ENCODE results near the gene ARHGAP42. TPM values are rescaled to one million over a fixed set of nuclear protein-coding genes. Genes with fewer than 3 reads are reported as not detected.

ARHGAP42 gene
- polyA plus RNA-seq, 3 donors: 0.13 TPM; not detected in 2

DNA sequence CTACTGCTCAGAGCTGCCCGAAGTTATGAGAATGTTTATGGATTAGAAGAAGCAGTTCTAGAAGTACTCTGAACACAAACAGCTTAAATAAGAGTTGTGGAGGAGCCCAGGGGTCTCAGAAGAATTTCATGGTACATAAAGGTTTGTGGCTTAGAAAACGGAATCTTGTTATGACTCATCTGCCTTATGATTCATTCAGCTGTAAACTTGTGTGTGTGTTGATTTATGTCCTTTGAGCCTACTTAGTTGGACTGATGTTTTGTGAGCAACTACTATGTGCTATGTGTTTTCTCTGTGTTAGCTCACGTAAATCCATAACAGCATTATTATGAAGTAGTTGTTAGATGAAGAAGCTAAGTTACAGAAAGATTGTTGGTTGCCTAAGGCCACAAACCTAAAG lies 238.8 kb downstream of the ARHGAP42 start:
- no peak overlapping the region for H3K9ac ChIP-seq (ENCODE audit: insufficient read depth, low read length, poor library complexity, severe bottlenecking)
- H3K27ac Mint-ChIP-seq: no peak overlapping the region
- no peak overlapping the region for H3K4me3 Mint-ChIP-seq

DNA sequence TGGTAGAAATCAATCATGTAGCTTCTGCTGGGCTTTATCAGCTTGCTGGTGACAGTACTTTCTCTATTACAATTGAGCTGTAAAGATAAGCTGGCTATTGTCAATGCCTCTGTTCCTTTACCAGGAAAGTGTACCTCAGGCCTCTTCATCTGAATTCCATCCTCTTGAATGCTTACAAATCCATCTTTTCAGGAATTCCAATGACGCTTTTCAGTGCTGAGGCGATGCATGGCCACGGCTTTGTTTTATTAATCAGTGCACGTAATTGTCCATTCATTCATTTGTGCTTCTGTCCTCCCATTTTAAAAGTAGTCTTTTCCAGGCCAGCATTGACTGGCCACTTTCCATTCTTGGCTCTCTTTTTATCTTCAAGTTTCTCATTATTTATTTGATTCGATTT lies 240.5 kb downstream of the ARHGAP42 start:
- WGBS (ENCODE audit: insufficient coverage): 100% methylated on average over 1 of the region's 5 CpGs
- no peak overlapping the region for H3K27ac ChIP-seq (ENCODE audit: low read depth in 1 of 2, low read length in 2 of 2)
- Mint-ChIP-seq H3K4me1 (no peaks in the 10 kb centered on the region), H3K9me3 (no peaks in the 10 kb centered on the region), H3K4me3 (no peak overlapping the region), H3K27me3 (ENCODE audit: low read depth in 3 of 3) (peaks cover 0 to 2% (median 0%) of the 10 kb centered on the region in 3 donors), H3K36me3 (no peaks in the 10 kb centered on the region), H3K27ac (no peak overlapping the region)
- no peaks in the 10 kb centered on the region for H3K27me3 ChIP-seq (ENCODE audit: control insufficient read depth in 2 of 2, insufficient read depth in 2 of 2, low read length in 2 of 2)
- TF ChIP-seq, protein P1, sequence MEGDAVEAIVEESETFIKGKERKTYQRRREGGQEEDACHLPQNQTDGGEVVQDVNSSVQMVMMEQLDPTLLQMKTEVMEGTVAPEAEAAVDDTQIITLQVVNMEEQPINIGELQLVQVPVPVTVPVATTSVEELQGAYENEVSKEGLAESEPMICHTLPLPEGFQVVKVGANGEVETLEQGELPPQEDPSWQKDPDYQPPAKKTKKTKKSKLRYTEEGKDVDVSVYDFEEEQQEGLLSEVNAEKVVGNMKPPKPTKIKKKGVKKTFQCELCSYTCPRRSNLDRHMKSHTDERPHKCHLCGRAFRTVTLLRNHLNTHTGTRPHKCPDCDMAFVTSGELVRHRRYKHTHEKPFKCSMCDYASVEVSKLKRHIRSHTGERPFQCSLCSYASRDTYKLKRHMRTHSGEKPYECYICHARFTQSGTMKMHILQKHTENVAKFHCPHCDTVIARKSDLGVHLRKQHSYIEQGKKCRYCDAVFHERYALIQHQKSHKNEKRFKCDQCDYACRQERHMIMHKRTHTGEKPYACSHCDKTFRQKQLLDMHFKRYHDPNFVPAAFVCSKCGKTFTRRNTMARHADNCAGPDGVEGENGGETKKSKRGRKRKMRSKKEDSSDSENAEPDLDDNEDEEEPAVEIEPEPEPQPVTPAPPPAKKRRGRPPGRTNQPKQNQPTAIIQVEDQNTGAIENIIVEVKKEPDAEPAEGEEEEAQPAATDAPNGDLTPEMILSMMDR (IDR thresholded peaks at IDR 0.05): no peak
- intact Hi-C loops (cut with micrococcal nuclease): no loop called here
- H3K9ac ChIP-seq (ENCODE audit: insufficient read depth, low read length, poor library complexity, severe bottlenecking): no peak overlapping the region
- H3K4me3 ChIP-seq (replicated peaks in 1 of 3; ENCODE audit: low read depth in 2 of 3, low read length in 3 of 3): no peak overlapping the region
- no peak for DNase-seq
- H3K4me1 ChIP-seq (ENCODE audit: control insufficient read depth in 1 of 2, insufficient read depth in 2 of 2, low read length in 2 of 2): no peaks in the 10 kb centered on the region
- no peaks in the 10 kb centered on the region for H3K36me3 ChIP-seq (replicated peaks in 1 of 2; ENCODE audit: control insufficient read depth in 1 of 2, insufficient read depth in 2 of 2, low read length in 2 of 2)
- H4K20me1 ChIP-seq (ENCODE audit: insufficient read depth, low read length): no peaks in the 10 kb centered on the region
- H3K79me2 ChIP-seq (ENCODE audit: insufficient read depth, low read length): no peaks in the 10 kb centered on the region
- no peak overlapping the region for H2AFZ ChIP-seq (ENCODE audit: insufficient read depth, low read depth, low read length, poor library complexity, severe bottlenecking)
- no peak overlapping the region for H3K4me2 ChIP-seq (replicated peaks; ENCODE audit: extremely low read depth, low read length, poor library complexity, severe bottlenecking)
- H3K9me3 ChIP-seq (replicated peaks in 1 of 2; ENCODE audit: control insufficient read depth in 1 of 2, insufficient read depth in 1 of 2, low read length in 2 of 2): no peaks in the 10 kb centered on the region

More for the DNA sequence above, 238.8 kb downstream of the ARHGAP42 start:
- intact Hi-C loops (cut with micrococcal nuclease): no loop called here
- Histone ChIP-seq H4K20me1 (ENCODE audit: insufficient read depth, low read length) (no peaks in the 10 kb centered on the region), H3K4me2 (replicated peaks; ENCODE audit: extremely low read depth, low read length, poor library complexity, severe bottlenecking) (no peak overlapping the region), H3K4me1 (ENCODE audit: control insufficient read depth in 1 of 2, insufficient read depth in 2 of 2, low read length in 2 of 2) (no peaks in the 10 kb centered on the region), H3K4me3 (replicated peaks in 1 of 3; ENCODE audit: low read depth in 2 of 3, low read length in 3 of 3) (no peak overlapping the region), H3K36me3 (replicated peaks in 1 of 2; ENCODE audit: control insufficient read depth in 1 of 2, insufficient read depth in 2 of 2, low read length in 2 of 2) (no peaks in the 10 kb centered on the region), H2AFZ (ENCODE audit: insufficient read depth, low read depth, low read length, poor library complexity, severe bottlenecking) (no peak overlapping the region), H3K27me3 (ENCODE audit: control insufficient read depth in 2 of 2, insufficient read depth in 2 of 2, low read length in 2 of 2) (no peaks in the 10 kb centered on the region), H3K79me2 (ENCODE audit: insufficient read depth, low read length) (no peaks in the 10 kb centered on the region), H3K27ac (ENCODE audit: low read depth in 1 of 2, low read length in 2 of 2) (no peak overlapping the region), H3K9me3 (replicated peaks in 1 of 2; ENCODE audit: control insufficient read depth in 1 of 2, insufficient read depth in 1 of 2, low read length in 2 of 2) (no peaks in the 10 kb centered on the region)
- H3K9me3 Mint-ChIP-seq: no peaks in the 10 kb centered on the region
- no peaks in the 10 kb centered on the region for H3K36me3 Mint-ChIP-seq
- TF ChIP-seq, protein P1 (IDR thresholded peaks at IDR 0.05): no peak
- no peak for DNase-seq
- 43% methylated on average over 1 of the region's 3 CpGs for WGBS (ENCODE audit: insufficient coverage)
- H3K27me3 Mint-ChIP-seq (ENCODE audit: low read depth in 3 of 3): peaks cover 0 to 2% (median 0%) of the 10 kb centered on the region in 3 donors
- no peaks in the 10 kb centered on the region for H3K4me1 Mint-ChIP-seq

All from CD14-positive monocyte (primary cell).